Upper lobe of left lung (tissue), 4 donors: ENCODE data around the gene ANKHD1.

Experiments
- EP300 ChIP-seq, 4 donors: sonication (generic); formaldehyde crosslinking; IDR thresholded peaks; one replicate each; pipeline ENCODE4 v1.5.1; 2017; ENCODE audit warnings: antibody characterized with exemption in 4 of 4, control low read depth in 2 of 4
- POLR2A ChIP-seq, 4 donors: fragments of 450-650 bp; IDR thresholded peaks; one replicate each; pipeline ENCODE4 v1.5.1; 2016 to 2017; ENCODE audit warnings: antibody characterized with exemption in 4 of 4, mild to moderate bottlenecking in 2 of 4
- POLR2AphosphoS5 ChIP-seq, 2 donors: sonication (generic); formaldehyde crosslinking; IDR thresholded peaks; one replicate each; pipeline ENCODE4 v1.5.1; 2017; ENCODE audit warnings: antibody characterized with exemption in 2 of 2
- TF ChIP-seq, protein P1 (sequence below), 6 experiments: fragments of 450-650 bp in 4 of 6; fragments of 200-600 bp in 2 of 6; sonication (generic) in 2 of 6; IDR thresholded peaks; one replicate each; pipeline ENCODE4 v1.5.1; 2016 to 2019; ENCODE audit warnings: antibody characterized with exemption in 6 of 6

DNA sequence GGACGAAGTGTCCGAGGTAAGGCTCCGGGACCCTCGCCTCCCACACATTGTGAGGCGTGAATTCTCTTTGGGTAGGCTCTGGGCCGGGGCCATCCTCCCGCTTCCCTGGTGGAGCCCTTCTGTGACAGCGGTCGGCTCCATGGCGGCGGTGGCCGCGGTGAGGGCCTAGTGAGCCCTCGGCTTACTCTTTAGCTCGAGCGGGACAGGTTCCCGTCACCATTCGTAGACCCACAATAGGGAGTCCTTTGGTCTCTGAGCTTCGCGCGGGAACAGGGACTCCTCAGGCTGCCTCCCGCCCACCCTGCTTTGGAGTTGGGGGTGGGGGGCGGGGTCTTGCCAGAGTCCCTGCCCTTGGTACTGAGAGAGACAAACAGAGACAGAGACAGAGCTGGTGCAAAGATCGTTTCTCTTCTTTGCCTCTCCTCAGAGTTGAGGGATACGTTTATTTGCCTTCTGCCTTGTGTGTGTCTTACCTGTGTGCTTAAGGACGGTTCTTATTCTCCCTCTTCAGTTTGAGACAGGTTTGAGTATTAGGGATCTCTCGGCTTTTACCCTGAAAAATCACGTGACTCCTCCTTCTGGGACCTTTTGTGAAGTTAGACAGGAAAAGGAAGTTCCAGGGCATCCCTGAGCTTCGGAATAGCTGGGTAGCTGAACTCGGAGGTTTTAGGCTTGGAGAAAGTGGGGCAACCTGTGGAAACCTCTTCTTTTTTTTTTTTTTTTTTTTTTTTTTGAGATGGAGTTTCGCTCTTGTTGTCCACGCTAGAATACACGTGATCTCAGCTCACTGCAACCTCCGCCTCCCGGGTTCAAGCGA is 833 bp downstream of the ANKHD1 start:
- TF ChIP-seq, protein P1, sequence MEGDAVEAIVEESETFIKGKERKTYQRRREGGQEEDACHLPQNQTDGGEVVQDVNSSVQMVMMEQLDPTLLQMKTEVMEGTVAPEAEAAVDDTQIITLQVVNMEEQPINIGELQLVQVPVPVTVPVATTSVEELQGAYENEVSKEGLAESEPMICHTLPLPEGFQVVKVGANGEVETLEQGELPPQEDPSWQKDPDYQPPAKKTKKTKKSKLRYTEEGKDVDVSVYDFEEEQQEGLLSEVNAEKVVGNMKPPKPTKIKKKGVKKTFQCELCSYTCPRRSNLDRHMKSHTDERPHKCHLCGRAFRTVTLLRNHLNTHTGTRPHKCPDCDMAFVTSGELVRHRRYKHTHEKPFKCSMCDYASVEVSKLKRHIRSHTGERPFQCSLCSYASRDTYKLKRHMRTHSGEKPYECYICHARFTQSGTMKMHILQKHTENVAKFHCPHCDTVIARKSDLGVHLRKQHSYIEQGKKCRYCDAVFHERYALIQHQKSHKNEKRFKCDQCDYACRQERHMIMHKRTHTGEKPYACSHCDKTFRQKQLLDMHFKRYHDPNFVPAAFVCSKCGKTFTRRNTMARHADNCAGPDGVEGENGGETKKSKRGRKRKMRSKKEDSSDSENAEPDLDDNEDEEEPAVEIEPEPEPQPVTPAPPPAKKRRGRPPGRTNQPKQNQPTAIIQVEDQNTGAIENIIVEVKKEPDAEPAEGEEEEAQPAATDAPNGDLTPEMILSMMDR (IDR thresholded peaks at IDR 0.05), result no peak
- TF ChIP-seq POLR2A (IDR thresholded peaks at IDR 0.05), result no peak
- TF ChIP-seq POLR2AphosphoS5 (IDR thresholded peaks at IDR 0.05), result peak in 1 of 2 donors; percentile 48
- TF ChIP-seq EP300 (IDR thresholded peaks at IDR 0.05), result no peak
